Jurkat, Clone E6-1 (cell line): ENCODE data around the gene PTMS. TPM values are rescaled to one million over a fixed set of nuclear protein-coding genes. Genes with fewer than 3 reads are reported as not detected.
"Not testable (repeated sequence)": the region's sequence is repeated elsewhere in the genome, so short reads cannot be mapped to it uniquely, and the experiment has no call there.

Source experiments
- DNase-seq: peaks from one replicate; pipeline ENCODE4 v3.0.0-alpha.2; 2011; ENCODE audit warnings: low read depth, low spot score
- H3K4me3 ChIP-seq: 2 replicates; pipeline ENCODE4 v1.5.1; 2011; ENCODE audit warnings: mild to moderate bottlenecking, low read length, control low read depth, moderate library complexity
- polyA plus RNA-seq: library from polyadenylated mRNA; unstranded; fragments of >200 nt; gene quantifications from one replicate; pipeline ENCODE4 v1.2.1, GENCODE V29; 2012; ENCODE audit warnings: missing spikeins; ENCODE audit not compliant: insufficient read length, insufficient read depth

PTMS gene
- polyA plus RNA-seq: 82.4 TPM

DNA sequence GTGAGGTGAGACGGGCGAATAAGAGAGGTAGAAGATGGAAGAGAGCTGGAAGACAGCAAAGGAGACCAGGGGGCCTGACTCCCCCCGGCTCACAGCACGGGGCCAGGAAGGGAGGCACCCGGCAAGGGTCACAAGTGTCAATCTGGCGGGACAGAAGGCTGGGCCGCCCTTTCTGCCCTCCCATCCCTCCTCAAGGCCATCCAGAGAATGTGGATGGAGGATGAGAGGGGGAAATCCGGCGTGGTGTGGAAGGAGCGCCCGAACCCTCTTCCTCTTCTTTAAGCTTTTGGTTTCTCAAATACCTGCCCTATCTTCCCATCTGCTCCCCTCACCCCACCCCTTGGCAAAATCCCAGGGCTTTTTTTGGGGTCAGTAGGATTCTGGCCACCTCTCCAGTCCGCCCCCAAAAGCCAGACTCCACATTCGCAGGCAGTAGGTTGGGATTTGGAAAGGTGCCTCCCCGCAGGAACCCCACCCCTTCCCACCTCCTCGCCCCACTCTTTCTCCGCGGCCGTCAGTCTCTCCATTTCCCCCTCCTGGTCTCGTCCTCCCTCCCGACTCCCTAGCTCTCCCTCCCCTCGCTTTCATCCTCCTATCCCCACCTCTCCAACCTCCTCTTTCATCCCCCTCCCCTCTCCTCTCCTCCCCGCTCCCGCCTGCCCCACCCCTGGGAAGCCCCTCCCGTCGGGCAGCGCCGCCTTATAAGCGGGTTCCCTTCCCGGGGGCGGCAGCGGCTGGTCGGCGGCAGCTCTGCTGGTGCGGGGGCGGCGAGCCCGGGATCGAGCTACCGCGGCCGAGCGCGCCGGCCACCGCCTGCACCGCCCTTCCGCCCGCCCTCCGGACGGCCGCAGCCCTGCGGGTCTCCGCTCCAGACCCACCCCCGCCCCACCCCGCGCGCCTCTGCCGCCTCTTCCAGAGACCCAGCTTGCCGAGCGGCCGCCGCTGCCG lies at the start of gene PTMS:
PTMS (plus strand) TSS at position 730 of the 948 bp plus-strand sequence. CDS start 343 bp downstream, outside the sequence.
- H3K4me3 ChIP-seq: peak within 1 kb of the TSS; percentile 55
- DNase-seq: no peak

GRCh38 chr12:6716874-6717437 lies 49.2 kb upstream of the PTMS start:
- no peak overlapping the region for H3K4me3 ChIP-seq
- no peak for DNase-seq

DNA sequence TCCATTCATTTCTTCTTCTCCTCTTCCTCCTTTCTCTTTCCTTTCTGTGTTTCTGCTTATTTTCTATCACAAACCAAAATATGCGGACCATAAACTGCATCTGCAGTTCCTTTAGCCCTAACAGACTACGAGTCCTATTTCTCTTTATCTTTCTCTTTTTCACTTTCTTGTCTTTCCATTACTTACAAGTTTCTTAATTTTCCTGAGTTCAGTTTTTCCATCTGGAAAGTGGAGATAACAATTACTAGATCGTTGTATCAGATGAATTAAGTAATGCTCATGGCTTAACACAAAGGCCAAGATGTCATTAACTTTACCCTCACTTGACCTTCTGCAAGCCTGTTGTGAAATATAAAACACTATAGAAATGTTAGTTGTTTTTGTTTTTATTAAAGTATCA lies 43.3 kb upstream of the PTMS start:
- peak overlapping the region; percentile 89 for H3K4me3 ChIP-seq
- no peak for DNase-seq

DNA sequence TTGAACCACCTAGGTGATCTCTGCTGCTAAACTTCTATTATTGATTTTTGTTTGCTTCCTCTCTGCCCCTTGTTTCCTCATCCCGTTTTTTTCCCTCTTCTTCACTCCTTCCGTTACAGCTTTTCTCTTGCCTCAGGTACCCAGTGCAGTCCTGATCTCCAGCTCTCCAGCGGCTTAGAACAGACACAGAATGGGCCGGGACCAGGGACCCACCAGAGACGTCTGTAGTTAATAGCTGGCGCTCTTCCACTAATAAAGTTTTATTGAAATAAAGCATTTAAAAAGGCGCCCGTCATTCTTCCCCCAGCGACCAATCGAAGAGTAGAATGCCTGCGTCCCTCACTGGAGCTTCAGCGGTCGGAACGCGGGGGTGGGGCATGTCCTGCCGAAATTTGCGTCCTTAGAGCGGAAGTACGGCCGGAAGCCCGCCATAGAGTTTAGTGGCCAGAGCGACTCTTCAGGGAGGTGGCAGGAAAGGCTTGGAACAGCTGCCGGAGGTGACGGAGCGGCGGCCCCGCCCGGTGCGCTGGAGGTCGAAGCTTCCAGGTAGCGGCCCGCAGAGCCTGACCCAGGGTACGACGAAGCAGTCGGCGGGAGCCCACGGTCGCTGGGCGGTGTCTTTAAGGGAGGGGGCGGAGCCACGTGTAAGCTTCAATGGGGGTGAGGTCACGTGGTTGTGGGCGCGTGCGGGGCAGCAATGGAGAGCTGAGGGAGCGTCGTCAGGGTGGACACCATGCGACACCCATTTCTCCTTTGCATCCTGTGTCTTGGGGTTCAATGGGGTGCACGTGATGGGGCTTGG lies 42.4 kb upstream of the PTMS start, which contains the start of gene COPS7A:
COPS7A (plus strand) TSS at position 440 of the 802 bp plus-strand sequence. CDS start 611 bp downstream, outside the sequence.
- H3K4me3 ChIP-seq: peak within 1 kb of the TSS; percentile 89
- peak; percentile 99 for DNase-seq

DNA sequence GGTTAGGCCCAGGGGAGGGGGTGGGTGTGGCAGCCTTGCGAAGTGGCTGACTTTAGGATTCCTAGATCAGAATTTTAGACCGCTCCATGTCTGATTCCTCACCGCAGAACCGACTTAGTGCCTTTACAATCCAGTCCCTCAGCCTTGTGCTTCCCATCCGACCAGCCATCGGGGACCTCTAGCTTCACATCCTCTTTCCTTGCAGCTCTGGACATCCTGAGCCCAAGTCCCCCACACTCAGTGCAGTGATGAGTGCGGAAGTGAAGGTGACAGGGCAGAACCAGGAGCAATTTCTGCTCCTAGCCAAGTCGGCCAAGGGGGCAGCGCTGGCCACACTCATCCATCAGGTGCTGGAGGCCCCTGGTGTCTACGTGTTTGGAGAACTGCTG lies 41.8 kb upstream of the PTMS start:
- peak; percentile 8 for DNase-seq
- H3K4me3 ChIP-seq: peak overlapping the region; percentile 89

- DNase-seq: no peak
- H3K4me3 ChIP-seq: no peak overlapping the region
Measured at GRCh38 chr12:6725350-6725749, 40.8 kb upstream of the PTMS start.

GRCh38 chr12:6729186-6729585 lies 37.0 kb upstream of the PTMS start:
- no peak overlapping the region for H3K4me3 ChIP-seq
- no peak for DNase-seq

DNA sequence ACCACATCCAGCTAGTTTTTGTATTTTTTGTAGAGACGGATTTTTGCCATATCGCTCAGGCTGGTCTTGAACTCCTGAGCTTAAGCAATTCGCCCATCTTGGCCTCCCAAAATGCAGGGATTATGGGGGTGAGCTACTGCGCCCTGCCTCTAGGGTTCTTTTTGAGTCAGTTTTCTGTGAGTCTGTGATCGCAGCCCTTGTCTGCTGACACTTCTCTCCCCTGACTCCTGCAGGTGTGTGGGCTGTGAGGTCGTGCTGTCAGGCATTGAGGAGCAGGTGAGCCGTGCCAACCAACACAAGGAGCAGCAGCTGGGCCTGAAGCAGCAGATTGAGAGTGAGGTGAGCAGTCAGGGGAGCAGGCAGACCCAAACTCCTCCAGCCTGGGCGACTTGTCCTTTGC lies 36.0 kb upstream of the PTMS start:
- no peak overlapping the region for H3K4me3 ChIP-seq
- no peak for DNase-seq

GRCh38 chr12:6734506-6735387 lies 31.4 kb upstream of the PTMS start:
- H3K4me3 ChIP-seq: no peak overlapping the region
- no peak for DNase-seq

GRCh38 chr12:6735448-6736191 lies 30.5 kb upstream of the PTMS start:
- no peak overlapping the region for H3K4me3 ChIP-seq
- no peak for DNase-seq

GRCh38 chr12:6736754-6737153 lies 29.4 kb upstream of the PTMS start:
- DNase-seq: no peak
- H3K4me3 ChIP-seq: no peak overlapping the region

- DNase-seq, H3K4me3 ChIP-seq: not testable (repeated sequence)
Measured at GRCh38 chr12:6742080-6742479, 24.1 kb upstream of the PTMS start.

DNA sequence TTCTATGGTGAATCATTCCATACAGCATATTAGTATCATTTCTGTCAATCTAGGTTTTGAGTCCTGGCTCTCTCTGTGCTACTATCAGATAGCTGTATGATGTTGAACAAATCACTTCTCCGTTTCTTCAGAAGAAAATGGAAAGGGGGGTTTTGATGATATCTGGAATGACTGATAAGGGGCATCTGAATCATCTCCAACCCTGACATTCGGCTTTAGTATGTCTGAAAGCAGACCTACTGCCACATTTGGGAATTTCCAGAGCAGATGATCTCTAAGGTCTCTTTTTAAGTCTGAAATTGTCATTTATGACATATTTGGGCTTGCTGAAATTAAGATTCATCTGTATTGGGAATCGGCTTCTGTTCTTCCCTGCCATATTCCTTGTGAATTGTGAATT lies 23.3 kb upstream of the PTMS start:
- no peak for DNase-seq
- no peak overlapping the region for H3K4me3 ChIP-seq

- DNase-seq: not testable (repeated sequence)
Measured at GRCh38 chr12:6743300-6743699, 22.9 kb upstream of the PTMS start.

GRCh38 chr12:6745741-6746525 lies 20.2 kb upstream of the PTMS start:
- H3K4me3 ChIP-seq: no peak overlapping the region
- DNase-seq: peak; percentile 57

More at GRCh38 chr12:6743300-6743699, 22.9 kb upstream of the PTMS start:
- not testable (repeated sequence) for H3K4me3 ChIP-seq

DNA sequence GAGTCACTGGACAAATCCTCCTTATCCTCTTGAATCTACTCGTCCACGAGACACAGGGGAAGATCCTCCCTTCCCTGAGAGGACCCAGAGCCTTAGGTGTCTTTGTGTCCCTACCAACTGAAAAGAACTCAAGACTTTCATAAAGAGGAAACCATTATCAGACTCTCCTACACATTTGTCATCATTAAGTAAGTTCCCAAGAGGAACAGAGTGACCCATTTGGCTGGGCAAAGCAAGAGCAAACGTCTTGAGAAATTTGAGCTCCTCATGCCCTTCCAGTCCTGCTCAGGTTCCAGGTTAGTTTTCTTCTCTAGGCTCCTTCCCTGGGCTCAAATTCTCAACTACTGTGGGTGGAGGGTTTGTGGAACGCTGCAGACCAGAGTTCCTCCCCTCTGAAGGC lies 18.9 kb upstream of the PTMS start:
- no peak overlapping the region for H3K4me3 ChIP-seq
- DNase-seq: no peak

DNA sequence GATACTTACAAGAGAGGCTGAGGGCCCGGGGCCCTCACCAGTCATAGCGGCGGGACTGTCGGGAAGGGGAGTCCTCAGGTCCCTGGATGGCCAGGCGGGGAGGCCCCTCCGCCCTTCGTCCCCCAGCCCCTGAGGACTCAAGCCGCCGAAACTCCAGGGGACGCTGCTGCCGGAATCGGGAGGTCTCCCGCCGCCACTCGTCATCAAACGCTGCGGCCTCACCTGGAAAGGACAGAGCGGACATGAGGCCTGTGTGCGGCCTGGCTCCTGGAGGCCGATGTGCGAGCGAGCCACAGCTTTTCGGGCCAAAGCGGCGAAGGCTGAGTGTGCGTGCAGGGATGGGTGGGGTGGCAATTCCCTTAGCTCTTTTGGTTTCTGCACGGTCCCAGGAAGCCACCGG lies 17.4 kb upstream of the PTMS start:
- DNase-seq: no peak
- no peak overlapping the region for H3K4me3 ChIP-seq
